OCI-LY7 (cell line): Measurements from ENCODE around the gene SIRT3. TPM values are rescaled to one million over a fixed set of nuclear protein-coding genes. Genes with fewer than 3 reads are reported as not detected.

ENCODE experiments used
- BruUV-seq: library from RNA; stranded (reverse); fragments of 400-500 nt; replicated peaks from 2 replicates; lab custom pipeline; 2021; lab: Mats Ljungman, UMichigan
- CTCF ChIA-PET: fragments of 300-600 bp; sonication (Branson Sonifier 250); formaldehyde crosslinking; loops from one replicate; lab custom pipeline; 2022; ENCODE audit warnings: antibody characterized with exemption; ENCODE audit not compliant: unreplicated experiment; lab: Charles Lee
- POLR2A ChIA-PET: fragments of 300-600 bp; sonication (Branson Sonifier 250); formaldehyde crosslinking; loops from one replicate; lab custom pipeline; 2022; ENCODE audit warnings: antibody characterized with exemption; lab: Charles Lee
- DNase-seq: peaks from one replicate; pipeline ENCODE4 v3.0.0-alpha.2; 2015; ENCODE audit warnings: low spot score
- H2AFZ ChIP-seq: fragments of 200-600 bp; sonication (generic), shearing (Covaris generic); 2 replicates; pipeline ENCODE4 v1.6.1; 2014; ENCODE audit warnings: mild to moderate bottlenecking, antibody characterized with exemption, low read length, moderate library complexity
- H3K27ac ChIP-seq: fragments of 200-600 bp; sonication (generic); 2 replicates; pipeline ENCODE4 v1.5.1; 2014; ENCODE audit warnings: mixed run types, low read depth, mild to moderate bottlenecking, moderate library complexity, low read length, inconsistent platforms; ENCODE audit not compliant: poor library complexity, severe bottlenecking
- H3K36me3 ChIP-seq: fragments of 200-600 bp; sonication (generic); 2 replicates; pipeline ENCODE4 v1.6.1; 2014; ENCODE audit warnings: mild to moderate bottlenecking, antibody characterized with exemption, low read length, moderate library complexity, mixed read lengths; ENCODE audit not compliant: insufficient read depth
- H3K4me1 ChIP-seq: fragments of 200-600 bp; sonication (generic); 2 replicates; pipeline ENCODE4 v1.5.1; 2014; ENCODE audit warnings: mild to moderate bottlenecking, low read length; ENCODE audit not compliant: insufficient read depth, poor library complexity, severe bottlenecking
- H3K4me2 ChIP-seq: fragments of 200-600 bp; sonication (generic); 2 replicates; pipeline ENCODE4 v1.6.1; 2014; ENCODE audit warnings: mild to moderate bottlenecking, low read length
- H3K4me3 ChIP-seq: fragments of 200-600 bp; sonication (generic); 2 replicates; pipeline ENCODE4 v1.5.1; 2014; ENCODE audit warnings: mild to moderate bottlenecking, low read depth, low read length; ENCODE audit not compliant: poor library complexity, severe bottlenecking
- H3K79me2 ChIP-seq: fragments of 200-600 bp; sonication (generic); 2 replicates; pipeline ENCODE4 v1.6.1; 2016; ENCODE audit warnings: low read depth, mild to moderate bottlenecking, low read length, moderate library complexity, mixed read lengths; ENCODE audit not compliant: insufficient read depth
- H3K9me2 ChIP-seq: fragments of 200-600 bp; sonication (generic); 2 replicates; pipeline ENCODE4 v1.6.1; 2016; ENCODE audit warnings: mild to moderate bottlenecking, low read length, mixed read lengths; ENCODE audit not compliant: insufficient read depth
- H3K9me3 ChIP-seq: fragments of 200-600 bp; sonication (generic); 2 replicates; pipeline ENCODE4 v1.6.1; 2014; ENCODE audit warnings: mild to moderate bottlenecking, mixed run types, low read length, mixed read lengths
- H4K20me1 ChIP-seq: fragments of 200-600 bp; sonication (generic); 2 replicates; pipeline ENCODE4 v1.6.1; 2014; ENCODE audit warnings: mild to moderate bottlenecking, antibody characterized with exemption, low read length, moderate library complexity, mixed read lengths; ENCODE audit not compliant: insufficient read depth
- CTCF ChIP-seq: fragments of 200-600 bp; sonication (generic); conservative IDR thresholded peaks from 2 replicates; pipeline ENCODE4 v1.5.1; 2014; ENCODE audit warnings: mild to moderate bottlenecking, antibody characterized with exemption, low read length, moderate library complexity, mixed read lengths
- EZH2phosphoT487 ChIP-seq: fragments of 200-600 bp; sonication (generic); IDR thresholded peaks from 2 replicates; pipeline ENCODE4 v1.6.1; 2018; ENCODE audit warnings: low read depth, borderline replicate concordance, mild to moderate bottlenecking, mixed run types, antibody characterized with exemption, low read length, moderate library complexity, mixed read lengths
- intact Hi-C: fragments of 100-400 bp; cut with micrococcal nuclease; formaldehyde crosslinking; loops from one replicate; pipeline ENCODE4 v1.10.0; 2022; ENCODE audit not compliant: unreplicated experiment
- total RNA-seq, 2 experiments: library from RNA; depleted of rRNA in 1 of 2; stranded (reverse); fragments of >200 nt in 1 of 2; shearing (Covaris generic) in 1 of 2; gene quantifications; 2 replicates each; pipeline ENCODE4 v1.2.3, GENCODE V29; 2014 to 2022

Gene SIRT3
- total RNA-seq, 2 experiments from 2014 or later: 8.5 to 21.0 TPM

GRCh38 chr11:206002-206384 lies 30.1 kb downstream of the SIRT3 start:
- H3K4me1 ChIP-seq: peaks cover 26% of the 10 kb centered on the region
- POLR2A ChIA-PET: interaction anchor here (0.7 to 1.7 kb wide), 3 partner anchors 10 to 303 kb away, joined by 3 to 6 read pairs (median 3); no protein-coding TSS in a partner anchor

DNA sequence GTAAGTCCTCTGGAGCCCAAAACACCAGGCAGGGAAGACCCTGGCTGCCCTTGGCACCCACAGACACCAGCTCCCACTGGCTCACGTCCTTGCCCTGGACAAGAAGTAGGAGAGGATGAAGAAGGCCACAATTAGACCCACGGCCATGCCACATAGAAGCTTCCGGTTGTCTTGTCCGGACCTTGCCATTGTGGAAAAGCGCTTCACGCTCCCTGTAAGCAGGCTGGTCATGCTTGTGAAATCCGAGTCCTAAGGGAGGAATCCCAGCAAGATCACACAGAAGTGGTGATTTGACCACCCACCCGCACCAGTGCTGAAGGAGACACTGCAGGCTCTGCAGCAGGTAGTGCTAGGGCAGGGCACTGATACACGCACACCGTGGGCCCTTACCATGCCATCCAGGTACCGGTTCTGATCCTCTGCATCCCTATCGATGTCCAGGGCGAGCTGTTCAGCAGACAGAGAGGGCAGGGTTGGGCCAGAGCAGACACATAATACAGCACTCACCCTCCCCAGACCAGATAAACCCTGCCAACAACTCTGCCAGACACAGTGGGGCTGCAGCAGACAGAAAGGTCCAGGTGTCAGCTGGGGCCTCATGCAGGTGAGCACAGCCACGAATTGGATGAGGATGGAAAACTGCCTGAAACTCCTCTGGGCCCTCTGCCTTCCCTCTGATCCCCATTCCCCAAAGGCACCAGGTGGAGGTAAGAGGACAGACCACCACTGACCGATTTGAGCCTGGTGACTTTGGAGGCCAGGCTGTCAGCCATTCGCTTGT lies 30.7 kb downstream of the SIRT3 start:
- H3K4me1 ChIP-seq: peaks cover 23% of the 10 kb centered on the region
- H4K20me1 ChIP-seq: no peaks in the 10 kb centered on the region
- CTCF ChIA-PET: no interaction called here

More at GRCh38 chr11:206002-206384, 30.1 kb downstream of the SIRT3 start:
- CTCF ChIA-PET: no interaction called here
- Histone ChIP-seq H3K27ac (no peak overlapping the region), H2AFZ (no peak overlapping the region), H3K4me2 (peak overlapping the region; percentile 74), H3K4me3 (peak overlapping the region; percentile 98), H4K20me1 (no peaks in the 10 kb centered on the region), H3K9me3 (no peaks in the 10 kb centered on the region), H3K9me2 (no peaks in the 10 kb centered on the region), H3K36me3 (peaks cover 43% of the 10 kb centered on the region), H3K79me2 (peaks cover 36% of the 10 kb centered on the region)
- intact Hi-C loops: loop anchor here (5.0 kb wide), 3 partner anchors 151 to 301 kb away; partner anchors contain the start of genes PTDSS2 and RNH1
- TF ChIP-seq CTCF (no peak), EZH2phosphoT487 (no peak)
- BruUV-seq: no TSS peak
- no peak for DNase-seq

More for the DNA sequence above, 30.7 kb downstream of the SIRT3 start:
- POLR2A ChIA-PET: interaction anchor here (0.7 to 0.9 kb wide), 2 partner anchors 135 to 304 kb away, joined by 3 read pairs; no protein-coding TSS in a partner anchor
- Histone ChIP-seq H2AFZ (no peak overlapping the region), H3K4me2 (peak overlapping the region; percentile 74; the same call in 1 of the 2 replicates), H3K9me3 (no peaks in the 10 kb centered on the region), H3K4me3 (no peak overlapping the region), H3K36me3 (peaks cover 37% of the 10 kb centered on the region), H3K27ac (no peak overlapping the region), H3K79me2 (peaks cover 34% of the 10 kb centered on the region), H3K9me2 (no peaks in the 10 kb centered on the region)
- intact Hi-C loops: loop anchor here (5.0 kb wide), 3 partner anchors 152 to 302 kb away; partner anchors contain the start of genes PTDSS2 and RNH1
- no peak for TF ChIP-seq CTCF
- no peak for DNase-seq
- BruUV-seq: TSS peak; percentile 41
